Measurements from ENCODE around the gene TYSND1.
"Not testable (repeated sequence)": the region's sequence is repeated elsewhere in the genome, so short reads cannot be mapped to it uniquely, and the experiment has no call there.

Gene TYSND1

GRCh38 chr10:70160798-70161197 lies 14.3 kb upstream of the TYSND1 start:
- TF ChIP-seq, protein P1, sequence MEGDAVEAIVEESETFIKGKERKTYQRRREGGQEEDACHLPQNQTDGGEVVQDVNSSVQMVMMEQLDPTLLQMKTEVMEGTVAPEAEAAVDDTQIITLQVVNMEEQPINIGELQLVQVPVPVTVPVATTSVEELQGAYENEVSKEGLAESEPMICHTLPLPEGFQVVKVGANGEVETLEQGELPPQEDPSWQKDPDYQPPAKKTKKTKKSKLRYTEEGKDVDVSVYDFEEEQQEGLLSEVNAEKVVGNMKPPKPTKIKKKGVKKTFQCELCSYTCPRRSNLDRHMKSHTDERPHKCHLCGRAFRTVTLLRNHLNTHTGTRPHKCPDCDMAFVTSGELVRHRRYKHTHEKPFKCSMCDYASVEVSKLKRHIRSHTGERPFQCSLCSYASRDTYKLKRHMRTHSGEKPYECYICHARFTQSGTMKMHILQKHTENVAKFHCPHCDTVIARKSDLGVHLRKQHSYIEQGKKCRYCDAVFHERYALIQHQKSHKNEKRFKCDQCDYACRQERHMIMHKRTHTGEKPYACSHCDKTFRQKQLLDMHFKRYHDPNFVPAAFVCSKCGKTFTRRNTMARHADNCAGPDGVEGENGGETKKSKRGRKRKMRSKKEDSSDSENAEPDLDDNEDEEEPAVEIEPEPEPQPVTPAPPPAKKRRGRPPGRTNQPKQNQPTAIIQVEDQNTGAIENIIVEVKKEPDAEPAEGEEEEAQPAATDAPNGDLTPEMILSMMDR (IDR thresholded peaks at IDR 0.05; ENCODE audit: poor library complexity, severe bottlenecking) = no peak
- ATAC-seq (ENCODE audit: low read depth) (no peak), DNase-seq (ENCODE audit: low spot score) (no peak)
- no peaks in the 10 kb centered on the region for H3K9me3 ChIP-seq (ENCODE audit: severe bottlenecking)
- H3K4me1 ChIP-seq (ENCODE audit: insufficient read depth, poor library complexity, severe bottlenecking) = peaks cover 5% of the 10 kb centered on the region
- no peak overlapping the region for H3K4me3 ChIP-seq (ENCODE audit: severe bottlenecking)
- H3K36me3 ChIP-seq (ENCODE audit: low read depth) = peaks cover 73% of the 10 kb centered on the region
- H3K27me3 ChIP-seq (ENCODE audit: insufficient read depth, poor library complexity, severe bottlenecking) = no peaks in the 10 kb centered on the region
- H3K27ac ChIP-seq (ENCODE audit: poor library complexity, severe bottlenecking) = no peak overlapping the region

DNA sequence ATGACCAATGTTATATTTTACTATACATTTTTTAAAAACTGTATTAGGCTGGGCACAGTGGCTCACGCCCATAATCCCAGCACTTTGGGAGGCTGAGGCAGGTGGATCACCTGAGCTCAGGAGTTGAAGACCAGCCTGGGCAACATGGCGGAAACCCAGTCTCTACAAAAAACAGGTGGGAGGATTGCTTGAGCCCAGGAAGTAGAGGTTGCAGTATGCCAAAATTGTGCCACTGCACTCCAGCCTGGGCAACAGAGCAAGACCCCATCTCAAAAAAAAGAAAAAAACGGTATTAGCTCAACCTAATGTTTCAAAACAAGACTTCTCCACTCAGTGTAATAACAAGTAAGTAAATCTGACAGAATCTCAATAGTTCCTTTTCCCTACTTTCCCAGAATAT lies 12.9 kb upstream of the TYSND1 start:
- H3K36me3 ChIP-seq (ENCODE audit: low read depth) = peaks cover 76% of the 10 kb centered on the region
- H3K27me3 ChIP-seq (ENCODE audit: insufficient read depth, poor library complexity, severe bottlenecking); H3K4me1 ChIP-seq (ENCODE audit: insufficient read depth, poor library complexity, severe bottlenecking); H3K9me3 ChIP-seq (ENCODE audit: severe bottlenecking); H3K27ac ChIP-seq (ENCODE audit: poor library complexity, severe bottlenecking); DNase-seq (ENCODE audit: low spot score); H3K4me3 ChIP-seq (ENCODE audit: severe bottlenecking); ATAC-seq (ENCODE audit: low read depth): not testable (repeated sequence)

DNA sequence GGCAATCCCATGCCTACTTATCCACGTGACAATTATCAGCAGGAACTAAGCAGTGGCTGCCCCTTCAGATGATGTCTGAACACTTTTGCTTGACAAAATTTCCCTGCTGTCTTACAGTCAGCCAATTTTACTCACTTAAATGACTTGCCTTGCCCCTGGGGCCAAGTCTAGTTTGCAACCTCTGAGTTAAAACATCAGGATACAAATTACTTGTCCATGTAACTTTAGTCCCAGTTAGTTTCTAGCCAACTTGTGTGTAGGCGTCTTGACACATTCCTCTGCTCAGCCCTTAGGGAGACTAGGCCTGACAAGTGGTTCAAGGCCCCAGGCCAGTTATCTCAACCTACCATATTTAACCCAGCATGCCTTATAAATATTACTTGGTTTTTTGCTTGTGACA lies 11.6 kb upstream of the TYSND1 start:
- H3K27ac ChIP-seq (ENCODE audit: poor library complexity, severe bottlenecking) = no peak overlapping the region
- no peaks in the 10 kb centered on the region for H3K9me3 ChIP-seq (ENCODE audit: severe bottlenecking)
- H3K27me3 ChIP-seq (ENCODE audit: insufficient read depth, poor library complexity, severe bottlenecking) = no peaks in the 10 kb centered on the region
- no peak overlapping the region for H3K4me3 ChIP-seq (ENCODE audit: severe bottlenecking)
- peaks cover 5% of the 10 kb centered on the region for H3K4me1 ChIP-seq (ENCODE audit: insufficient read depth, poor library complexity, severe bottlenecking)
- TF ChIP-seq, protein P1 (IDR thresholded peaks at IDR 0.05; ENCODE audit: poor library complexity, severe bottlenecking) = no peak
- H3K36me3 ChIP-seq (ENCODE audit: low read depth) = peaks cover 82% of the 10 kb centered on the region
- DNase-seq (ENCODE audit: low spot score) (no peak), ATAC-seq (ENCODE audit: low read depth) (no peak)

- Histone ChIP-seq H3K27ac (ENCODE audit: poor library complexity, severe bottlenecking) (no peak overlapping the region), H3K36me3 (ENCODE audit: low read depth) (peaks cover 90% of the 10 kb centered on the region)
These were observed 8.8 kb upstream of the TYSND1 start for GRCh38 chr10:70155255-70155838.

GRCh38 chr10:70148516-70148915 lies 2.0 kb upstream of the TYSND1 start:
- Histone ChIP-seq H3K36me3 (ENCODE audit: low read depth) (peaks cover 48% of the 10 kb centered on the region), H3K9me3 (ENCODE audit: severe bottlenecking) (no peaks in the 10 kb centered on the region), H3K27me3 (ENCODE audit: insufficient read depth, poor library complexity, severe bottlenecking) (no peaks in the 10 kb centered on the region), H3K27ac (ENCODE audit: poor library complexity, severe bottlenecking) (no peak overlapping the region), H3K4me1 (ENCODE audit: insufficient read depth, poor library complexity, severe bottlenecking) (peaks cover 15% of the 10 kb centered on the region), H3K4me3 (ENCODE audit: severe bottlenecking) (no peak overlapping the region)
- TF ChIP-seq, protein P1 (IDR thresholded peaks at IDR 0.05; ENCODE audit: poor library complexity, severe bottlenecking) = no peak
- no peak for DNase-seq (ENCODE audit: low spot score)
- ATAC-seq (ENCODE audit: low read depth) = no peak

More at GRCh38 chr10:70155255-70155838, 8.8 kb upstream of the TYSND1 start:
- Histone ChIP-seq H3K4me3 (ENCODE audit: severe bottlenecking) (no peak overlapping the region), H3K4me1 (ENCODE audit: insufficient read depth, poor library complexity, severe bottlenecking) (peaks cover 2% of the 10 kb centered on the region), H3K27me3 (ENCODE audit: insufficient read depth, poor library complexity, severe bottlenecking) (no peaks in the 10 kb centered on the region), H3K9me3 (ENCODE audit: severe bottlenecking) (no peaks in the 10 kb centered on the region)
- TF ChIP-seq, protein P1 (IDR thresholded peaks at IDR 0.05; ENCODE audit: poor library complexity, severe bottlenecking) = no peak
- ATAC-seq (ENCODE audit: low read depth) = no peak
- no peak for DNase-seq (ENCODE audit: low spot score)
